IPS-20b (cell line): ENCODE data around the gene ZMYM4.

Source experiments
- H3K27ac ChIP-seq: one replicate; pipeline ENCODE4 v1.5.1; 2013; ENCODE audit warnings: low read length
- H3K27me3 ChIP-seq: 2 replicates; pipeline ENCODE4 v1.6.1; 2013; ENCODE audit warnings: mild to moderate bottlenecking, low read length, inconsistent platforms; ENCODE audit not compliant: insufficient read depth
- H3K36me3 ChIP-seq: 2 replicates; pipeline ENCODE4 v1.6.1; 2013; ENCODE audit warnings: low read depth, mild to moderate bottlenecking, inconsistent platforms, low read length, moderate library complexity; ENCODE audit not compliant: insufficient read depth
- H3K4me1 ChIP-seq: 2 replicates; pipeline ENCODE4 v1.6.1; 2013; ENCODE audit warnings: mild to moderate bottlenecking, control low read depth, inconsistent platforms, low read length, moderate library complexity; ENCODE audit not compliant: insufficient read depth
- H3K4me3 ChIP-seq: 2 replicates; pipeline ENCODE4 v1.5.1; 2013; ENCODE audit warnings: mild to moderate bottlenecking, low read length, inconsistent platforms
- H3K9ac ChIP-seq: 2 replicates; pipeline ENCODE4 v1.6.1; 2013; ENCODE audit warnings: low read depth, mild to moderate bottlenecking, inconsistent platforms, low read length, moderate library complexity
- H3K9me3 ChIP-seq: 2 replicates; pipeline ENCODE4 v1.6.1; 2013; ENCODE audit warnings: mild to moderate bottlenecking, low read depth, low read length, inconsistent platforms; ENCODE audit not compliant: insufficient read depth

Gene ZMYM4

DNA sequence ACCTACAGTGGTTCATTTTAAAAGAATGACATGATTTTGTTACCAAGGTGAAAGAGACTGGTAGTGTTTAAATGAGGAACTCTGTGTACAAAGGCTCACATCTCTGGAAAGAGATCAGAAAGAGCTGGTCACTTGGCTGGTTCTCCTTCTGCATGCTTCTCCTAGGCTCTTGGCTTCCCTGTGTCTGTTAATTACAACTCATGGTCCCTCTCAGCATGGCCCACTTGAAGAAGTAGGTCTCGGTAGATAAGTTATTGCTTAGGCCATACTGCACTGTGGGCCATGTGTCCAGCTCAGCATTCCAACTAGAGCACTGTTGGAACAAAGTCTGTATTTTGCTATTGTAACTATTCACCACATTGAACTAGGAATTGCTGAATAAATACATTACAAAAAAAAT, 197.6 kb downstream of the ZMYM4 start:
- H3K9me3 ChIP-seq: peaks cover 15% of the 10 kb centered on the region
- H3K9ac ChIP-seq: no peak overlapping the region
- peaks cover 94% of the 10 kb centered on the region for H3K36me3 ChIP-seq
- no peak overlapping the region for H3K27ac ChIP-seq
- H3K27me3 ChIP-seq: no peaks in the 10 kb centered on the region
- H3K4me1 ChIP-seq: peaks cover 6% of the 10 kb centered on the region; the same call in 1 of the 2 replicates
- H3K4me3 ChIP-seq: no peak overlapping the region

DNA sequence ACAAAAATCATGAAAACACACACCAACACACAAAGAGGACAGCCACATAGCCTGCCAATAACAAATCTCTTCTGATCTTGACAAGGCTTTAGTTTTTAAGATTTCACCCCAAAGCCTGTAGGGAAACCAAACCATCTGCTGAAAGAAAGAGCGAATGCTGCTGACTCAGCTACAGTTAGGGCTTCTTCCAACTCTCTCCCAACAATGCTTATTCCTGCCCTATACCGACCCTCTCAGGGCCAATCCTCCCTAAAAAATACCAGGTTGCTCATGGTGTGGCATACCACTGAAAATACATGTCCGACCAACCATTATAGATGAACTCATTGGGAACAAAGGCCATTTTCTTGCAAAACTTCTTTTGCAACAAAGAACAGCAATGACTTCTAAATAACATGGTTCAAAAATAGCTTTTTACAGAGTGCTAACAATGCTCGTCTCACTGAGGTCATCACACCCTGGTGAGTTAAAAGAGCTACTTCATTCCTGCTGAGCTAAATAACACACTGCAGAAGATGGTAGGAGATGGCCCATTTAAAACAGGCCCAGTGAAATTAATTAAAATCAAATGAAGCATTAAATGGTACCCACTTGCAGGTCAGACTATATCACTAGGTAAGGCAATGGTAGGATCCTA, 202.6 kb downstream of the ZMYM4 start:
- H3K27ac ChIP-seq: no peak overlapping the region
- H3K4me3 ChIP-seq: no peak overlapping the region
- no peaks in the 10 kb centered on the region for H3K27me3 ChIP-seq
- H3K4me1 ChIP-seq: peaks cover 14% of the 10 kb centered on the region; the same call in 1 of the 2 replicates
- peaks cover 79% of the 10 kb centered on the region for H3K36me3 ChIP-seq
- H3K9me3 ChIP-seq: no peaks in the 10 kb centered on the region
- peak overlapping the region; percentile 1; the same call in 1 of the 2 replicates for H3K9ac ChIP-seq
